GM21737 (cell line): Measurements from ENCODE around the gene ERGIC2.

Source experiments
- ATAC-seq: cut with Tn5 transposase; IDR thresholded peaks from one replicate; pipeline ENCODE4 v1.9.1; 2021; ENCODE audit warnings: mild to moderate bottlenecking, moderate library complexity; ENCODE audit not compliant: unreplicated experiment

Gene ERGIC2

DNA sequence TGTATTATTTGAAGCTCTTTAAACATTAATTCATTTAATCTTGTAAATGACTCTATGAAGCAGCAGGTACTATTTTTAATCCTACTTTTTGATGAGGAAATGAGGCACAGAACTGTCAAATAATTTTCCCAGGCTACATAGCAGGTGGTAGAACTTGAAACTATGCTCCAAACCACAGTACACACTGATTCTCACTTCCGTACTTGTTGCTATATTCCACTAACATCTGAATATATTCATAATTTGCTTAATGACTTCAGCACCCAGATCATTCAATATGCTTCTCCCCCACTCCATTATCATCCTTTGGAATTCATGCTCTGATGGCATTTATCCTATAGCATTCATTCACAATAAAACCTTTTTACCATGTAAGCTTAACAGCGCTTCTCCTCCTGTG is 4.9 kb downstream of the ERGIC2 start:
- ATAC-seq, result no peak

GRCh38 chr12:29374913-29375312 is 6.1 kb downstream of the ERGIC2 start:
- no peak for ATAC-seq

DNA sequence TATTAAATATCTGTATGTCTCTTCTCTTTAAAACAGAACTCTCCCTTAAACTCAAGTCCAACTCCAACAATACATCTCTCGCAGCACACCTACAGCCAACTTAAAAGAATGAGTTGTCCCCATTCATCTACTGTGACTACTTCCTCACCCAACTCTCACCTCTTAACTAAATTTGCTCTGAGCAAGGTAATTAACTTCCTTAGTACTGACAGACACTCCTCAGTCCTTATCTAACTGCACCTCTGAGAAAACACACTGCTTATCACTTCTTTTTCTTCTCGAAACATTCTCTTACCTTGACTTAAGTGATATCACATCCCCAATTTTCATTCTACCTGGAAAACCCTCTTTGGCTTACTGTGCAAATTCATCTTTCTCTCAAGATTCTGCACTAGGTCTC is 7.0 kb downstream of the ERGIC2 start:
- no peak for ATAC-seq

GRCh38 chr12:29365091-29365490 is 15.9 kb downstream of the ERGIC2 start:
- no peak for ATAC-seq

DNA sequence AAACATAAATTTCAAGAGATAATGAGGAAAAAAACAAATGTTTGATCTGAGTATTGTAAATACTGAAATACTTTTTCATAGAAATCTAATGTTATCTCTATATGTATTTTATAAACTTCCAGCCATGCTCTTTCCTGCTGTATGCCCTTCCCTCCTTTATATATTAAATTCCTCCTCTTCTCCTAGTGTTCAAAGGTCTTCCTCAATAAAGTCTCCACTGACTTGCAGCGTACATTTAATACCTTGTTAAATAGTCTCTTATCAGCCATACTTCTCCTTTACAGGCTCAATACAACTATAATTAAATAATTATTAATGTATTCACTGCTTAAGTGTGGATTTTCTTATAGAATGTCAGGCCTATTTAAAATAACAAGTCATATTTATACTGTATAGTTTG is 26.0 kb downstream of the ERGIC2 start:
- no peak for ATAC-seq

DNA sequence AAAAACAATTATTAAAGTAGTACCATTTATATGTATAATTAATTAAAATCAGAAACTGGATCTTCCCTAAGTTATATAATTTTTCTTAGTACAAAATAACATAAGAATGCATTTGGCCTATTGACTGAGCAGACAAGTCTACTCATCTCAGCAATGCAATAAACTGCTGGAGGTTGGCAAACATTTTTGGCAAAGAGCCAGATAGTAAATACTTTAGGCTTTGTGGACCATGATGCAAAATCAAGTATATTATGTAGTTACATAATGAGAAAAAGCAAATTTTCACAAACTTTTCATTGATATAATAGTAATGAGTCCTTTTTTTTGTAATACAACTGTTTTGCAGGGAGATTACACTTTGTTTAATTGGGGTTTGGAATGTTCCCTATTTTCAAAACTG is 30.9 kb downstream of the ERGIC2 start:
- ATAC-seq, result no peak

DNA sequence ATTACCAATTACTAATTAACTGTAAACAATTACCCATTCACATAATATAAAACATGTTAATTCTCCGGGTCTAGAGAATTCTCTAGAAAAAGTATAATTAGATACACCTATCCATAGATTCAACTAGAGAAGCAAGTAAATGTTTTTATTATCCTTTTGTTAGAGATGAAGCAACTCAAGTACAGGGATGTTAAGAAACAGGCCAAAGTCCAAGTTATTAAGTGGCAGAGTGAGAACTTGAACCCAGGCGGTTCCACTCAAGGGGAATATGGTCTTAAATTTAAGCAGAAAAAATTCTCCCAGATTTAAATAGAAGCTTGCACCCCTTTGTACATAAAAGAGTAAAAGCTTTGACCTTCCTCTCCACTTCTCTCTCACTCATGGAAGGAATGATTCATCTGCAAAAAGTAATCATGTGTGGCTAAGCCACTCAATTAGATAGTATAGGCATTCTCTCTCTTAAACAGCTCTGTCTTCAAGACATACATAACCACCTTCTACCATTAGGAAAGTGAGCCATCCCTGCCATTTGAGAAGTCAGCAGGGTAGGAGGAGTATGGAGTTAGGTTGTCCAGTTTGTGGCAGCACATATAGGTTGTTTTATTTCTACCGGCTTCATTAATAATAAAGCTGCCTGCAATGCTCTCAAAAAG is 34.1 kb downstream of the ERGIC2 start:
- ATAC-seq, result no peak

DNA sequence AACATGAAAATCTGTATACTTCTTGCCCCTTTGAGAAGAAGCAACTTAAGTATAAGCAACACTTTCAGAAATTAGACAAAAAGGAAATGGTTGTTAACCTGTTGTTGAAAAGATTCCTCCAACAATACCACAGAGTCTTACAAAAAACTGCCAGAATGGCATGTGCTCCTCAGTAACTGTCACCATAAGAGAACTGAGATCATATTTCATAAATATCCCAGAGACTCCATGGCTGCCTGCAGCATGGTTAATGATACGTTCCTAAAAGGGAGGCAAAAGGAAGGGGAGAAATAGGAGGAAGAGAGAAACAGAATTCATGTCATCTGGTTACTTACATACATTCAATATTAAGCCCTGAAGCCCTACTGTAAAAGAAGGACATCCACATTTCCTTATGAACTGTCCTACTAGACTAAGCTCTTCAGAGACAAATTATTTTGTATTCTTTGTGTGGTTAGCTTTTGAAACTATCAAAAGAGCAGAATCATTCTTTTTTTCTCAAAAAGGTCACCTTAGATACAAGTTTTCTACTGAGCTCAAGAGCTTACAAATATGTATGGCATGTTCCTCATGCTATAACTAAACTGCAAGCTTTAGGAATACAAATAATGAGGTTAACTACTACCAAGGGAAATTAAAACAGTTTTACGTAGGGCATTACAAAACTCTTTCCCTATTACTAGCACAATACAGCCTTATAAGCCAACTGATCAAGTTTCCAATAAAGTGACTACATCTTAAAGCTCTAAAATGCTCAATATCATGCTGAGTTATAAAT is 37.8 kb downstream of the ERGIC2 start:
- no peak for ATAC-seq

DNA sequence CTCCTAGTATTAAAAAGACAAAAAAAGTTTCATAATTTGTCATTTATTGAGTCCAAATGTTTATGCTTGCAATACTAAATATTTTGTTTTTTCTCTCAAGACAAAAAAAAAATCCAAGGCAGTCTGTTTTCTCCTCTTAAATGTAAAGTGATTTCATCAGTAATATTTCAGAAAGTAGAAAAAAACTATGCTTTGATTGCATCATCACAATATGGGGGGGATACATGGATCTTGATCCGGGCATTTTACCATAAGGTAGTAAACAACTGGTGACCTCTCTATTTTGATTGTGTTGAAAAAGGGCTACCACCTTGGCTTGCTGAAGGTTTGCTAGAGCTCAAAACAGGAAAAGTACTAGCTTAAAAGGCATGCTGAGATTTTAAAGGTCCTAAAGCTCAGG is 43.6 kb downstream of the ERGIC2 start:
- no peak for ATAC-seq

DNA sequence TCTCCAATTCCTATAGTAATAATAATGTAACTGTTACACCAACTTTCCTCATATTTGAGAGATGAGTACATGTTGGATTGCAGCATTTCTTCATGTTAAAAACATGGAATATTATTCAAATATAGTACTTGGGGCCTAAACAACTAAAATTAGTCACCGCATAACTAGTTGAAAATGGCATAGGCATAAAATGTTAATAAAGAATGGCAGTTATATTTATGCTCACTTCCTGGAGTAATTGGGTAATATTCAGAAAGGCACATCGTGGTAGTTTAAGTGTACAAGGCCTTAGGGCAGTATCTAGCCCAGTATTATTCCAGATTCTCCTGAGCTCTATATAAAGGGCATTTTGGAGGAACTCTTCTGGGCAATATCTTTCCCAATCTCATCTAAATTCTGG is 46.0 kb downstream of the ERGIC2 start:
- no peak for ATAC-seq

DNA sequence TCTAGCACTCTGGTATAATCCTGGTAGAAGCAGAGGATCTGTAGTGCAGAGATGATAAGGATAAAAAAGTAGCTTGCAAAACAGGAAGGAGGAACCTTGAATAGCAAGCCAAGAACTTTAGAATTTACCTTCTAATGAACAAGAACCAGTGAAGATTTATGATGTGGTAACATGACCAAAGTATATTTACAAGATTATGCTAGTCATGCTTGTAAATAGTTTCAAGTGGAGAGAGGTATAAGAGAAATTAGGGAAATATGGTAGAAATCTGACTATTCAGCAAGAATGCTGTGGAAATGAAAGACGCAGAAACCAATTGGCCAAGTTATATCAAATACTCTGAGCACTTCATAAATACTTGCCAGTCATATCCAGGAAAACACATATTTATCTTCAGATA is 47.8 kb downstream of the ERGIC2 start:
- no peak for ATAC-seq

DNA sequence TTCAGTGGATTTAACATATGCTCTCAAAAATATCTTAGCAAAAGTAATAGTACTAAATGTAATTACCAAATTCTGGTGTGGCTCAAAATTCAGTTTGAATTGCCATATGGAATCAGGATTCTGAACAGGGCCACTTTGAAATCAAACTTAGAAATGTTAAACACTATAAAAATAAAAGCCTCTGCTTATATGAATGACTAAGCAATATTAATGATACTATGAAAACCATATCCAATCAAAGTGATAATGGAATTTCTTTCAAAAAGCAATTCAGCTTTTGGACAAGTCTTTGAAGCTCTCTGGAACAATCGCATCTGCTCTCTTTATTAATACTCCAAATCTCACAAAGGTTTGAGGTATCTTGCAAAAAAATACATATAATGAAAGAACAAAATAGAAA is 51.6 kb downstream of the ERGIC2 start:
- ATAC-seq, result no peak

DNA sequence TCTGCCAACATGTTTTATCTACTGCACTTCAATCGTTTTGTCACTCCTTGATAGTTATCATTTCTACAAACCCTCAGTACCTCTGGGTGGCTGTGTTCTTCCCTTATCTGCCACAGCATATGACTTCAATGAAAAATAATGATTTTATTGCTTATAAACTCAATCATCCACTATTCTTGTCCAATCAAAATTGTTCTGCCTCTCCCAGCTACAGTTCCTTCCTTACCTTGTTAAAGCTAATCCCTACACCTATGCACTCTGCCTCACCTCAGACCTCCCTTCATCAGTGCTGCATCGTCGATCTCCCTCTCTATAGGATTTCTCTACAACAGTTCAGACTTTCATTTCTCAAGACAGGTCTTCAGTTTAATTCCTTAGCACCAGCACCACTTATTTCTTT is 58.8 kb downstream of the ERGIC2 start:
- ATAC-seq, result no peak

DNA sequence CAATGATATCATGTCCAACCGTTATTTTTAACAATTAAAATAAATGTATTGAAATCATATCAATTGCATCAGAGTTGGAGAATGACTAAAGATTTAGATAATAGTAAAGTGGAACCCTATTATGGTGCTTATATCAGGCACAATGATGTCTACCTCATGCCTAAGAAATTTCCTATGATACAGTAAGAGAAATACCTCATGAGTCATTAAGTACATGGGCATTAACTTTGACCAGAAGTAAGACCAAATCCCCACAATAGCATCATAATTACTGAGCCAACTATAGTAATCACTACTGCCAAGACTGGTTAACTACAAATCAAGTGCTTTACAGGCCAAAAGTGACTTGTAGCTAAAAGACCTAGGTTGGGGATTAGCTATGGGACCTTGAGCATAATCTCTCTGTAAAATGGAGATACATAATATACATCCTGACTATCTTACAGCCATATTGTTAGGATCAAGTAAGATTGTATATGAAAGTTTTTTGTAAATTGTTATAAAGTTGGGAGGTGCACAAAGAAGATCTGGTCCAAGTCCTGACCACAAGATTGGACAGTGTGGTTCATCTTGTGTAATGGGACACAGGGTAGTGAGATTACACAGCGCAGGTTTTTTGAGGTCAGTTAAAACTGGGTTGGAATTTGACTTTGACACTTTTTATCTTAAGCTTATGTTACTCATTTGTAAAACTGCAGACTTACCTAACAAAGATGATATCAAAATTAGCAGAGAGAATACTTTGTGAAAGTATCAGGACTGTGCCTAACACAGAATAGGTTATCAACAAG is 60.5 kb downstream of the ERGIC2 start:
- no peak for ATAC-seq

- peak; percentile 99 for ATAC-seq
Measured at GRCh38 chr12:29317556-29318363, 63.2 kb downstream of the ERGIC2 start.

- no peak for ATAC-seq
Measured at GRCh38 chr12:29316752-29317151, 64.2 kb downstream of the ERGIC2 start.

DNA sequence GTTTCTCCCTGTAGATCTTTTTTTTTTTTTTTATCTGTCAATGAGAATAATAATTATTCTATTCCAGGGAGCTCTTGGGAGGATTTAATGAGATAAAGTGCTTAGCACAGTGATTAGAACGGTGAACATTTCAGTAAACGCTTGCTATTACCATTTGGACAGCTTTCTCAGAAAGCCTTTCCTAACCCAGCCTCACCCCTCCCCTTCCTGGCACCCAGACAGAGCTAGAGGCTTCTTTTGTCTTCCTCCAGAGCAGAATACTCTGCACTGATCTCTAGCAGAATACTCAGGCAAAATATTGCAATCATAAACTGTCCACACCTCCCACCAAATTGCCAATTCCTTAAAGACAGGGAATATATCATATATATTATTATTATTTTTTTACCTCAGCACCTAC is 66.6 kb downstream of the ERGIC2 start:
- no peak for ATAC-seq

DNA sequence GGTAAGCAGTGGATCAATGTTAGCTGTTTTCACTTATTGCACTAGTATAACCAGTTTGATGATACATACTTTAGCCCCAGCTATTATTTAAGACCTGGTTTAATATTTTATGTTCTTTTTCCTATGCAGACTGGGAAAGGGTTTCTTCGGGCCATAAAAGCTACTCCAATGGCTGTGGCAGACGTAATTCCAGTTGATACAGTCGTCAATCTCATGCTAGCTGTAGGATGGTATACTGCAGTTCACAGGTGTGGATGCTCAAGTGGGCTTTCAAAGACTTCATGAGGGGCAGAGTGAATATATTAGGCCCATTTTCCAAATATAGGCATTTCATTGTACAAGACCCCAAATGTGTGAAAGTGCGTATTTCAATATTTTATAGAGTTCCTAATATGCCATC is 70.1 kb downstream of the ERGIC2 start:
- no peak for ATAC-seq

GRCh38 chr12:29309320-29309902 is 71.6 kb downstream of the ERGIC2 start:
- no peak for ATAC-seq

GRCh38 chr12:29306682-29307081 is 74.3 kb downstream of the ERGIC2 start:
- ATAC-seq, result no peak

- no peak for ATAC-seq
Measured at GRCh38 chr12:29306266-29306665, 74.7 kb downstream of the ERGIC2 start.
